ENCODE measurements around the gene INAFM1. TPM values are rescaled to one million over a fixed set of nuclear protein-coding genes. Genes with fewer than 3 reads are reported as not detected.

Gene INAFM1
- total and polyA plus RNA-seq, 9 of the 15 experiments (the other 6 are each of a cell fraction or from before 2014, with no cell fraction given): 0.71 to 30.9 (median 3.1) TPM

- TF ChIP-seq ZNF445 (CRISPR knock-in tag; IDR thresholded peaks at IDR 0.05; ENCODE audit: low read depth) (no peak), CBFB (CRISPR knock-in tag; IDR thresholded peaks at IDR 0.05) (0 out of 2 replicates have a peak, but pooled peaks have one; percentile 54), TEAD1 (CRISPR knock-in tag; IDR thresholded peaks at IDR 0.05) (no peak; a peak in 1 of 4 replicates), SAFB2 (IDR thresholded peaks at IDR 0.05; ENCODE audit: borderline replicate concordance, low read depth, low read length, severe bottlenecking) (no peak), CREB3 (tag; conservative IDR thresholded peaks at IDR 0.05; ENCODE audit: low read depth) (peak; percentile 66; the same call in 1 of the 2 replicates), CTCFL (IDR thresholded peaks at IDR 0.05; ENCODE audit: borderline replicate concordance, insufficient read depth, low read depth, low read length, poor library complexity, severe bottlenecking) (peak; percentile 92), ARID4B (CRISPR knock-in tag; IDR thresholded peaks at IDR 0.05) (no peak; the same call in 1 of the 2 replicates), E2F6 (IDR thresholded peaks at IDR 0.05; ENCODE audit: borderline replicate concordance in 1 of 2, extremely low read depth in 1 of 2, insufficient read depth in 1 of 2, insufficient read length in 1 of 2, low read depth in 1 of 2, low read length in 1 of 2, poor library complexity in 1 of 2, severe bottlenecking in 1 of 2) (peak in 1 of 2 experiments; percentile 73), UBTF (IDR thresholded peaks at IDR 0.05; ENCODE audit: borderline replicate concordance in 1 of 2, low read depth in 2 of 2, low read length in 2 of 2) (peak; percentile 35 to 94; a peak in 2 of 4 replicates), BHLHE40 (IDR thresholded peaks at IDR 0.05; ENCODE audit: low read length) (0 out of 2 replicates have a peak, but pooled peaks have one; percentile 29)
These were observed 48.8 kb upstream of the INAFM1 start (continued) for GRCh38 chr19:47225746-47226425.

Data from K562 (cell line).